Measurements from ENCODE around the gene TAS2R41. TPM values are rescaled to one million over a fixed set of nuclear protein-coding genes. Genes with fewer than 3 reads are reported as not detected.
"Not testable (repeated sequence)": the region's sequence is repeated elsewhere in the genome, so short reads cannot be mapped to it uniquely, and the experiment has no call there.

The TAS2R41 gene
- total RNA-seq, 4 donors from 2014 or later: not detected

DNA sequence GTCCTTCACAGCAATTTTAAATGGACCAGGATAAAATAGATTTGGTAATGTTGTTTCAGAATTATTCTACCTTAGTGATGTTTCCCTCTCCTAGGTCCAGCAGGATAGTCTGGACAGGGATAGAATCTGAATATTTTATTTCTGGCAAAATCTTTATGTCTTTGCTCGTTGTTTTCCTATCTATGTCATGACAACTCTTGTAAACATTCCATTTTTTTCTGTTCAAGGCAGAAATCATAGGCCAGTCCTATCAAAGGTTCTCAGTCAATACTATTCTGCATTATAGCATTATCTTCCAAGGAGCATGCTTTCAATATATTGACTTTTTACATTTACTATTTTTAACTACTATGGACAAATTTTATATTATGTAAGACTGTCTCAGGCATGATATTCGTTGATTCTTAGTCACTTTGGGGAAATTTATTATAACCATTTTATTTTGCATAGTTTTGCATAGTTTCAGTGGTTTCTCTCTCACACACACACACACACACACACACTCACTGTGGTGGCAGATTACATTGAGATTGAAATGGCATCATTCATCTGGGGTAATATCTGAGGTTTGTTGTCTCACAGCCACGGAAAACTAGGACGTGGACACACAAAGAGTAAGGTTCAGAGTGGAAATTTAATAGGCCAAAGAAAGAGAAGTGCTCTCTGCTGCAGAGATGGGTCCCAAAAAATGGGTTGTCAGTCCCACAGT is 17.2 kb upstream of the TAS2R41 start:
- Histone ChIP-seq H3K27ac (no peak overlapping the region), H3K36me3 (no peaks in the 10 kb centered on the region), H3K4me1 (no peaks in the 10 kb centered on the region), H3K9me3 (no peaks in the 10 kb centered on the region), H3K27me3 (no peaks in the 10 kb centered on the region), H3K4me3 (no peak overlapping the region)
- DNase-seq (ENCODE audit: low spot score in 2 of 2): no peak
- 60 to 63% methylated on average over 4 of the region's 4 CpGs for WGBS, 2 donors
- TF ChIP-seq EP300 (IDR thresholded peaks at IDR 0.05) (no peak), POLR2A (IDR thresholded peaks at IDR 0.05) (no peak), CTCF (IDR thresholded peaks at IDR 0.05) (no peak)

DNA sequence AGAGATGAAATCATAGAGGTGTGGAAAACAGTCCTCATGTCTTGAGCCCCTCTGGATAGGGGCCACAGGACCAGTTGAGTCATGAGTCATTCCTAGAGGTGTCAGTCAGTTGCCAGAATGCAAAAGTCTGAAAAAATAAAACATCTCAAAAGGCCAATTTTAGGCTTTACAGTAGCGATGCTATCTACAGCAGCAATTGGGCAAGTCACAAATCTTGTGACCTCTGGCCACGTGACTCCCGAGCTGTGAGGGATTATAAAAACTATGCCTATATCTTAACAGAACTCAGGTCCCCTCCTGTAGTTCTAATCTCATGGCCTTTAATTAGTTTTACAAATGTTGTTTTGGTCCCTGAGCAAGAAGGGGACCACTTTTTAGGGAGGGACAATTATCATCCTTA is 15.6 kb upstream of the TAS2R41 start:
- no peak for TF ChIP-seq EP300 (IDR thresholded peaks at IDR 0.05)
- no peak for TF ChIP-seq POLR2A (IDR thresholded peaks at IDR 0.05)
- no peak for TF ChIP-seq CTCF (IDR thresholded peaks at IDR 0.05)
- no peak overlapping the region for H3K27ac ChIP-seq
- 82 to 84% methylated on average over 3 of the region's 3 CpGs for WGBS, 2 donors

DNA sequence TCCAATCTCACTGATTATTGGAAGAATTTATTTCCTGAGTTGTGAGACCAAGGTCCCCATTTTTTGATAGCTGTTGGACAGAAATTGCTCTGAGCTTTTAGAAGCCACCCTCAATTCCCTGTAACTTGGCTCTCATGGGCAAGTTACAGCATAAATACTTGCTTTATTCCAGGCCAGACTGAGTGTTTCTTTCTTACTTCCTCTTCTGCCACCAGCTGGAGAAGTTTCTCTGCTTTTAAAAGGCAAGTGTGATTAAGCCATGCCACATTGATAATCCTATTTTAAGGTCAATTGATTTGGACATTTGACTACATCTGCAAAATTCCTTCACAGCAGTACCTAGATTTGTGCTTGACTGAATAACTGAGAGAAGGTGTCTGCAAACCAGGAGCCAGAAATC is 14.1 kb upstream of the TAS2R41 start:
- H3K27ac ChIP-seq: no peak overlapping the region
- H3K4me1 ChIP-seq: no peaks in the 10 kb centered on the region
- DNase-seq (ENCODE audit: low spot score in 2 of 2): no peak
- H3K9me3 ChIP-seq: no peaks in the 10 kb centered on the region
- TF ChIP-seq POLR2A (IDR thresholded peaks at IDR 0.05) (no peak), EP300 (IDR thresholded peaks at IDR 0.05) (no peak), CTCF (IDR thresholded peaks at IDR 0.05) (no peak)
- H3K4me3 ChIP-seq: no peak overlapping the region
- H3K27me3 ChIP-seq: no peaks in the 10 kb centered on the region
- no peaks in the 10 kb centered on the region for H3K36me3 ChIP-seq

More for the DNA sequence above, 15.6 kb upstream of the TAS2R41 start:
- Histone ChIP-seq H3K27me3 (no peaks in the 10 kb centered on the region), H3K4me3 (no peak overlapping the region), H3K4me1 (no peaks in the 10 kb centered on the region), H3K36me3 (no peaks in the 10 kb centered on the region), H3K9me3 (no peaks in the 10 kb centered on the region)
- DNase-seq (ENCODE audit: low spot score in 2 of 2): no peak

GRCh38 chr7:143463957-143464356 is 13.7 kb upstream of the TAS2R41 start:
- Histone ChIP-seq H3K9me3 (no peaks in the 10 kb centered on the region), H3K4me1 (no peaks in the 10 kb centered on the region), H3K36me3 (no peaks in the 10 kb centered on the region), H3K4me3 (no peak overlapping the region), H3K27me3 (no peaks in the 10 kb centered on the region), H3K27ac (no peak overlapping the region)
- no peak for TF ChIP-seq CTCF (IDR thresholded peaks at IDR 0.05)
- TF ChIP-seq EP300 (IDR thresholded peaks at IDR 0.05): no peak
- DNase-seq (ENCODE audit: low spot score in 2 of 2): no peak
- 63 to 95% methylated on average over 1 of the region's 1 CpG for WGBS, 2 donors

DNA sequence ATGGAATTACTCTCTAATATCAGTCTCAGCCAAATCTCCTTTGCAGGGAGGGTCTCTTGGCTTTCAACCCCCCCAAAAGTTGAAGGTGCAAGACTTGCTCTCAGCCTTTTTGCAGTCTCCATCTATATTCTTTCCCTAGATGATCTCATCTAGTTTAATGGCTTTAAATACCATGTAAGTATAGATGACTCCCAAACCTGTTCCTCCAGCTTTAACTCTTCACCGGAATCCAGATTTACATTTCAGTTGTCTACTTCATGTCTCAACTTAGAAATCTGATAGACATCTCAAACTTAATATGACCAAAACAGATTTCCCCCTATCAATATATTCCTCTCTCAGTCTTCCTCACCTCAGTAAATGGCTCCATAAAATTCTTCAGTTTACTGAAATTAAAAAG is 9.9 kb upstream of the TAS2R41 start:
- TF ChIP-seq EP300 (IDR thresholded peaks at IDR 0.05): no peak
- no peak for TF ChIP-seq CTCF (IDR thresholded peaks at IDR 0.05)
- no peak for TF ChIP-seq POLR2A (IDR thresholded peaks at IDR 0.05)
- no peak overlapping the region for H3K27ac ChIP-seq
- no peak overlapping the region for H3K4me3 ChIP-seq
- H3K27me3 ChIP-seq: no peaks in the 10 kb centered on the region
- WGBS, 2 donors: 95 to 97% methylated on average over 1 of the region's 1 CpG
- no peaks in the 10 kb centered on the region for H3K4me1 ChIP-seq
- no peaks in the 10 kb centered on the region for H3K36me3 ChIP-seq
- H3K9me3 ChIP-seq: peaks cover 0 to 10% (median 0%) of the 10 kb centered on the region in 4 donors
- DNase-seq (ENCODE audit: low spot score in 2 of 2): no peak

DNA sequence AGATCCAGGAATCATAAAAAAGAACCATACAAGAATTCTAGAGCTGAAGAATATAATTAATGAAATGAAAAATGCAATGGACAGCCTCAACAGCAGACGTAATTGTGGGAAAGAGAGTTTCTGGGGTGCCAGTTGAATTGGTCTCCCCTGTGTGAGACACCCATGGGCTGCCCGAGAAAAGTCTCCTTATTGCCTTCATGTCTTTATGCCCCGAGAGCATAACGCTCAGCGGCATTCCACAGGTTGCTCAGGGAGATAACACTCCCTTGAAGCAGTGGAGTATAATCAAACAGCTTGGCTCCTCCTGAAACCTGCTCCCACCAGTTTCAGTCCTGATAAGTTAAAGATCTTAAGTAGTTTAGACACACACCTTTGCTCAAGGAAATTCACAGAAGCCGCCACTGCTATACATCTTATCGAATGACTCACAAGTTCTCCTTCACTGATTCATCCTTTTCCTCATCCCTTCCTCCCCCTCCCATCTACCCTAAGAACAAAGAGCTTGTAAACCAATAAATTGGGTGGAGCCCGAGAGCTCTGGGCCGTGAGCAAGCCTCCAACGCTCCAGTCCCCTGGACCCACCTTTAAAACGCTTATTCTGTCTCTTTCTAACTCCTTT is 5.5 kb upstream of the TAS2R41 start:
- not testable (repeated sequence) for H3K36me3 ChIP-seq; H3K4me3 ChIP-seq; H3K4me1 ChIP-seq; H3K27ac ChIP-seq; DNase-seq (ENCODE audit: low spot score in 2 of 2); H3K27me3 ChIP-seq
- 77 to 82% methylated on average over 11 of the region's 11 CpGs for WGBS, 2 donors
- peaks cover 0 to 13% (median 0%) of the 10 kb centered on the region in 4 donors for H3K9me3 ChIP-seq
